GM19035 (cell line): ENCODE results near the gene STOX2.

Source experiments
- ATAC-seq: cut with Tn5 transposase; IDR thresholded peaks from one replicate; pipeline ENCODE4 v1.9.1; 2021; ENCODE audit not compliant: unreplicated experiment

The STOX2 gene

DNA sequence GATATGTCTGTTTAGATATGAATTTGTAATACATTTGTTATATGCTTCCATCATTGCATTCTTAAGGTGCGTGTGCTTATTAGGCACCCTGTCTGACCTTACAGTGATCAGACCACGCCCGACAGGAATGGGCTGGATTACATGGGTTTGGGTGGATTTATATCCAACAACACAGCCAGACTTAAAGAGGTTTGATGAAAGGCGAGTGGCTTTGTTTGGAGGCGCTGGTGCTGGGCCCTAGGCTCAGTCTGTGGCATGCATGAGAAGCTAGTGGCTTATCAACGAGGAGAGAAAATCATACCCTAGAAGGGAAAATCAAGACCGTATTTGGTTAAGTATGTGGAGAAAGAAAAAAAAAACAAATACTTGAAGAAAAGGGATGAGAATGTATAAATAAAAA is 80.7 kb downstream of the STOX2 start:
- ATAC-seq = no peak

DNA sequence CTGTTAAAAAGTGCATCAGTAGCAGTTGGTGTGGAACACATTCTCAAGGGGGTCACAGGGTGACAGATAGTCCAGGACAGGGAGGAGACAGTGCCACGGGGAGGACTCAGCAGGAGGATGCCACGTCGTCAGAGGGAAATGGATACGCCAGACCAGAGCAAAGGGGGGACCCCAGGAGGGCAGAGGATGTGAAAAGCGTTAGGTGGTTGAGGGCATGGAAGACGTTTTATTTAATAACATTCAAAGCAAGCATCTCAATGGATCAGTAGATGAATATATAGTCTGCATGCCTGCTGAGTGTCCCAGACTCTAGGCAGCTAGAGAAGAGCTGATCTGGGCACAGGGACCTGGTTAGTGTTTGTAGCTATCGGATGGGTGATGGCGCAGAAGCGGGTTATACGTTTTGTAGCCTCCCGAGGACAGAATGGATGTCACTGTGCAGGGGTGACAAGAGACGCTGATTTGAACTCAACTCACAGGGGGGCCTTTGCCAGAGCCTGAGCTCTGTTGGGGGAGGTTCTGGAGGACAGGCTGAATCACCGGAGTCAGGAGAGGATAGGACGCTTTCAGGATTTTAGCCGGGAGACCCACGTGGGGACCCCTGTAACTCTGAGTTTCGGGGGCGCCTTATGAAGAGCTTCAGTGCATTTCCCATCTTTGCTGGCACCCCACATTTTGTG is 81.3 kb downstream of the STOX2 start:
- no peak for ATAC-seq

DNA sequence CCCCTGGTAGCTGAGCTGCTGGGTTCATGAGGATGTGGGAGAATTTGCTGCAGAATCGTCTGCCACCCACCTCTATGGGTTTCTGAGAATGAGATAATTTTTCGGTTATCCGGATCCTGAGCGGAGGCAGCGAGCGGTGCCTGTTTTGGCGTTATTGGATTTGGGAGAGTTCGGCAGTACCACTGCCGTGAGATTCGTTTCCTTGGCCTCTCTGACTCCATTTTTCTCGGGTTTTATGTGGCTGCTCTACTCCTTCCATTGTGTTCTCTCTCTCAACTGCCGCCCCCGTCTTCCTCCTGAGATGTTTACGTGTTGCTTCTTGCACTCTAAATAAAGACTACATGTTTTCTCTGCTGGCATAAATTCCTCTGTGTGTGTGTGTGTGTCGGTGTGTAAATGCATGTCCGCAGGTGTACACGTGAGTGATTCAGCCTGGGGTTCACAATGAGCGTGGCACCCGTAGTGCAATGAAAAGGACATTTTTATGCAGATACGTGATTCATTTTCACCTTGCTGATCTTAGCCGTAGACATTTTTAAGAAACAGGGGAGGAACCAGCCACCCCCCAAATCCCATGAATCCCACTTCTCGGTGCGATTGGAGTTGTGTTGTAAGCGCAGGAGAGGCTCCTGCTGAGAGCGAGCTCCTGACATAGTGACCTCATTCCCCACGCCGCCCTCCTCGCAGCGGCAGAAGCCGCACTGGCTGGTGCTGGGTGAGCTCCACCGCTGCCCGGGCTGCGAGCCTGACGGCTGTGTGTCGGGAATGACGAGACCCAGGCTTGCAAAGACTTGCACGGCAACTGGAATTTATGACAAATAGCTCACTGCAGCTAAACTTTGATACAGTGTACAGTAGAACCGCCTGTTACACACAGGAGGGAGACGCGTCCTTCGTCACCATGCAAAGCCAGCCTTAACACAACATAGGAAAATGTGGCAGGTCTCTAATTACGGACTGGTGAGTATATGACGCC is 82.2 kb downstream of the STOX2 start:
- no peak for ATAC-seq

DNA sequence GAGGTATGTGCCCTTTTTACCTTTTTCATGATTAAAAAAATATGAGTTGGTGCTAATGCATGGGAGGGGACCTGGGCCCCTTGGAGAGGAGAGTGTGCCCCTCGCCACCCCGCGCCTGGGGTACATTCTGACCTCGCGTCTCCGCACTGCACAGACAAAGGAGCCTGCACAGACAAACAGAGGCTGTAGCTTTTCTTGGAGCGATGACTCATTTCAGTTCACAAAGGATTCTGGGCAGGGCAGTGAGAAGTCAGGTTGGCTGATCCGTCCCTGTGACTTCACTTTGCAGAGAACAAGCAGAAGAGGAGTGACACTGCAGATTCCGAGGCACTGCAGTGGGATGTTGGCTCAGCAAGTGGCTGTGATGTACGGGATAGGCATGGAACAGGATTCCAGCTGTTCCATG is 82.9 kb downstream of the STOX2 start:
- ATAC-seq = no peak

DNA sequence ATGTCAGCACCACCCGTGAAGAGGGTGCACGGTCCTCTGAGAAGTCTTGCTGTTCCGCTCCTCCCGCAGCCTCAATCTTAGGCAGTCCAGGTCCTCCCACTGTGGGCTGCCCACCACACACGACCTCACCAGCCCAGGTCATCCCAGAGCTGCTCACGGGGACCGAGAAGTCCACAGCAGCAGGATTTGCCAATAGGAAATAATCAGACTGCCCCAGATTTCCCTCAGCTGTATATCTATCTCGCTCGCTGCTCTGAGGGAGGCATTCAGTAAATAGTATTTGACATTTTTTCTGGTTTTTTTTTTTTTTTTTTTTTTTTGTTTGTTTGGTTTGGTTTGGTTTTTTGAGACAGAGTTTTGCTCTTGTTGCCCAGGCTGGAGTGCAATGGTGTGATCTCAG is 83.8 kb downstream of the STOX2 start:
- ATAC-seq = no peak

DNA sequence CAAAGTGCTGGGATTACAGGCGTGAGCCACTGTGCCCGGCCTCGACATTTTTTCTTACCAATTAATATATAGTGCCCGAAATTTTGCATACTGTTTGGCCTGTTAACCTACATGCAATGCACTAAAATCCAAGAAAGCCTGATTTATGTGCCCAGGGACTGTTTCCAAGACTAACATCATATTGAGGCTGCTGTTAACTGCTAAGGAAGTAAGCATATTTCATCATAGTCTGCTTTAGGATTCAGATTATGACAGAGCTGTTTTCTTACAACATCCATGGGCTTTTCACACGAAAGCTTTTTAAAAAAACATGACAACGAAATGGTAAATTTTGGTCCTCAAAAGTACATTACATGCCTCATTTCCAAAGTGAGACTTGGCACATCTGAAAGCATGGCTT is 84.4 kb downstream of the STOX2 start:
- no peak for ATAC-seq

DNA sequence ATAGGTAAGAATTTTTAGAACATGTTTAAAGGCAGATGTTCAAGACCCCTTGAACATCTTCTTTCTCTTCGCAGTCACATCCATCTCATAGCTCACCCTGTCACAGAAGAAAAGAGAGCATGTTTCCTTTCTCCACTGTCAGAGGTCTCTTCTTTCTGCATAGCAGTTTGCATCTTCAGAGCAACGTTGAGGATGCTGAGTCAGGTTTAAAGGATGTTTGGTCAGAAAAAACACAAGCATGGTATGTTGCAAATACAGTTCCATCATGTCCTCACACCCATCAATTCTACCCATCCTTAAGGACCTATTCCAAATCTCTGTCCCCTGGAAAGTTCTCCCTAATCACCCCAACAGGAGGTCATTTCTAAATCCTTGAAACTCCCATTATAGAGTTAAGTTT is 84.8 kb downstream of the STOX2 start:
- ATAC-seq = no peak

DNA sequence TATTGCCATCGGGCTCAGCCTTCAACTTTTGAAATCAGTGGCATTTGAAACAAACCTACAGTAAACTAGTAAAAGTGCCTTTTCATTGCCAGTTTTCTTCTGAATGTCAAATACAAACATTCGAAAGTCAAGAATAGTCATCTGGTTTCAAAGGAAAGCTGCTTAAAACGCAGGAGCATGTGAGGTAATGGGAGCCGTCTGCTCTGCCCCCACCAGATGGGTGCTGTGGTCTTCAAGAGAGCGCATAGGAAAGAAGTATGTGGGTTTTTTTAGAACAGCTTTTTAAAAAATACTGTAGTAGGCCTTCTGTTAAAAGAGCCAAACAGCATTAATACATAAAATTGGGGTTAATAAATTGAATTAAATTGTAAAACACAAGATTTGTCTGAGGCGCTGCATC is 88.6 kb downstream of the STOX2 start:
- no peak for ATAC-seq

DNA sequence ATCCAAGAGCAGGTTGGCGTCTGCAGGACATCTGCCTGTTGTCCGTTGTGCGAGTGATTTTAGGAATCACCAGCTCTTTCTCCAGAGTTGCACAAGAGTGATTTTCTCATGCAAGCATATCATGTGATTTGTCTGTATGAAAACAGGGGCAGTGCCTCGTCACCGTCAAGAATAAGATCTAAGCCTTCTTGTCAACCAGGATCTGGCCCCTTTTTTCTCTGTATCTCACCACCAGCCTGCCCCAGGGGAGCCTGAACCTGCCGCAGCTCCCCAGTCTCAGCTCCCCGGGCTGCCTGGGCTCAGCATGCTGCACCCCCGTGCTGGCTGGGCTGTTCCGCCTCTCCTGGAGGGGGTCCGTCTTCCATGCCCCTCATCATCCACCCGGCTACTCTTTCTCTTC is 90.5 kb downstream of the STOX2 start:
- ATAC-seq = no peak

DNA sequence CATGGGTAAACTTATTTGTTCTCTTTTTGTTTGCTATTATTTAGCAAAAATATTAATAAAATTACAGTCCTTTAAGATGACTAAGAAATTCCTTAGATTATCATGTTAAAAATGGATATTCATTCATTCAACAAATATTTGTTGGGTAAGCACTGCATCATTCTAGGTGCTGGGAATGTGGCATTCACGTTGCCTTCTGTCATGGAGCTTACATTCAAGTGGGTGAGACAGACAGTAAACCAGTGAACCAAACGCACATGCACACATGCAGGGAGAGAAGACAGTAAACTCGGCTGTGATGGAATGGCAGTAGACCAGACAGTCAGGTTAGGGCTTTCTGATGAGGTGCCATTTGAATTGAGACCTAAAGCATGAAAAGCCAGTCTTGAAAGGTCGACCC is 91.8 kb downstream of the STOX2 start:
- no peak for ATAC-seq

DNA sequence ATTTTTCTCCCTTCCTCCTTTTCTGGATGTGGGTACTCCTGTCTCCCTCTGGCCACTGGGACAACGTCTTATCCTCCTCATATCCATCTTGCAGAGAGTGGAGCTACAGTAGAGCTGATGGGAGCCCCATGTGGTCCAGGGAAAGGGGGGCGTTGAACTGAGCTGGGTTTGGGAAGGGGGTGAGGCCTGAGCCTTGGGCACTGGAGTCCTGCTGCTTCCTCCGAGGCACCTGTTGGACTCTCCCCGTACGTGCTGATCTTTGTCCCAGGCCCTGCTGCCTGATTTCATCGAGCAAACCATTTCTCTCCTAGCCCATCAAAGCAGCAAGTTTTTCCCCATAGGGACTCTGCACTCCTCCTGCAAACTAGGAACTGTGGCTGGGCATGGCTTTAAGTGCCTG is 94.3 kb downstream of the STOX2 start:
- ATAC-seq = no peak

DNA sequence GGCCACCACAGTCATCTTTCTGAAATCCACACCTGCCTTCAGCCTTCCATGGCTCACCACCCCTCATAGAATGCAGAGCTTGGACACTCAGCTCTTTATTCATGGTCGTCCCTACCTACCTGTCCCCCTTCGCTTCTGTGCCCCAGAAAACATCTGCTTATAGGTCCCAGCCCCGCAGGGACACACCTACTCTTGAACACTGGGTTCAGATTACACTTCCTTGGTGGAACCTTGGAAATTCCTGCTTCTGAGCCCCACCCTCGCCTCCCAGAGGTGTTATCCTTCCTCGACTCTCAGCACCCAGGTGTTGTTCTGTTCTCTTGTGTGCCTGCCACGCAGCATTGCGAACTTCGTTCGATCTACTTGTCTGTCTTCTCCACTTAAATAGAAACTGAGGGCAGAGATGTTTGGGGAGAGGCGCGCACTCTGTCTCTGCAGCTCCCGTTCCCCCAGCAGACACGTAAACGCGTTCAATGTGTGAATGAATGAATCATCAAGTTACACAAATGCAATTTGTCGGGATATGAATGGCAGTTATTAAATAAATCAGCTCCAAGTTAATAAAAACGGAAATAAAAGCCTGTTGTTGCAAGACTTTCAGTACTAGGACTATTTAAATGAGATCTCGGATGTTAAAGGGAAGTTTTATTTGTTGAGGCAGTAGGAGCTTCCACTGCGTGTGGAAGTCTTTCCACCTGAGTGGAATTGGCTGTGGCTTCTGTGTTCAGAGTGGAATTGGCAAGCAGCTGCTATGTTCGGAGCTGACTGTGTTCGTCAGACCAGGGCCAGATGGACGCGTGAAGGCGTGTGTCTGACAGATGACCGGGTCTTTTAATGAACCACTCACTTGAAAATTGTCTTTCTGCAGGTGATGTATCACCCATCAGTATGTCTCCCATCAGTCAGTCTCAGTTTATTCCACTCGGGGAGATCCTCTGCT is 95.6 kb downstream of the STOX2 start:
- no peak for ATAC-seq

DNA sequence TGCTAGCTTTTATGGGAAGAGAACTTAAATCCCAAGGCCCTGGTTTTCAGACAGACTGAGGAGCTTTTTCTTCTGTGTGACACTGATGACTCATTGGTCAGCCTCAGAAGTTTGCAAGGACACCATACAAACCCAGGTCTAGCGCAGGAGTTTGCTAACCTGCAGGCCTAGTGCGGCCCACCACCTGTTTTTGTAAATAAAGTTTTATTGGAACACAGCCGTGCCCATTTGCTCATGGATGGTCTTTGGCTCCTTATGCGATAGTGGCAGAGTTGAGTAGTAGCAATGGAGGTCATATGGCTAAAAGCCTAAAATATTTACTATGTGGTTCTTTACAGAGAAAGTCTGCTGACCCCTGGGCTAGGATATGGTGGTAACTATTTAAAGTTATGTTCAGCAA is 98.3 kb downstream of the STOX2 start:
- no peak for ATAC-seq

DNA sequence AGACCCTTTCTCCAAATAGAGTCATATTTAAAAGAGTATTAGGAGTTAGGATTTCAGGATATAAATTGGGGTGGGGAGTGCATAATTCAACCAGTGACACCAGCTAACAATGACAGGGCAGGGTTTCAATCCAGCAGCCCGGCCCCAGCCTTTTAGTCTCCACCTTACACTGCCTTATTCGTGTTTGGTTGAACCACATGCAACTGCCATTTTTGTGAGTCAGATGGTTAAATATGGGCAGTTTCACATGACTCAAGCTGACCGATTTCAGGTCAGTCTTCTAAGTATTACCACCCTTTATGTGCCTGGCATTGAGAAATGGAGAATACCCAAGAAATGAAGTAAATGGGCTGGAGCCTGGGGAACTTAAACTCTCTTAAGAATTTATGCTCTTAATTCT is 102.8 kb downstream of the STOX2 start:
- ATAC-seq = no peak

DNA sequence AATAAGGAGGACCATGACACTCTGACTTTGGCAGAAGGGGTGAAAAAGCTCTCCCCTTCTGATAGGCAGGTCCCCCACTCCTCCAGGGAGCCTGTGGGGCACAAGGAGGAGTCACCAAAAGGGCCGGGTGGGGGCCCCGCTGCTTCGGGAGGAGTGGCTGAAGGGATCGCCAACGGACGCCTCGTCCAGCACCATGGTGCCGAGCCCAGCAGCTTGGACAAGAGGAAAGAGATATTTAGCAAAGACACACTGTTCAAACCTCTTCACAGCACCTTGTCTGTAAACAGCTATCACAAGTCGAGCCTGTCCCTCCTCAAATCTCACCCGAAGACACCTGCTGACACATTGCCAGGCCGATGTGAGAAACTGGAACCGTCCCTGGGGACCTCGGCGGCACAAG is 105.6 kb downstream of the STOX2 start:
- ATAC-seq = no peak

DNA sequence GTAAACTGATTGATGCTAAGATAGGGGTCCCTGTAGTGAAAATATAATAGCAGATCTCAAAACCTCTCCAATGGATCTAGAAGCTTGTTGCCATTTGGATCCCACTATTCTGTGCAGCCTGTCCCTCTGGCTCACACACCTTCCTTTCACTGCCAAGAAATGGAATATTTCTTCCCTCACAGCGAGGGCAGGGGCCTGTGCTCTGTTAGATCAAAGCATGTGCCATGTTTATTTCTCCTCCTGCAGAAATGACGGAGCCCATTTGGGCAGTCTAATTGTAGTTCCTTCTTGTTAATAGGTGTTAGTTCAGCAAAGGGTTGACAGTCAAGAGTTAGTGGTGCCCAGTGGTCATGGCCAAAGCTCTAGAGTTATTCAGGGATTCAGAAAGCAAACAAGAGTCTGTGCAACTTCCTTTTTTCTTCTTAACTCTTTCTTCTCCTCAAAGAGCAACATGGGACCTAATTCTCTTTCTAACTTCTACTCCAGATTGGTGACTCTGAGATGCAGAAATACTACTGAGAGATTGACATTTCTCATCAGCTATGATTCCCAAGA is 106.8 kb downstream of the STOX2 start:
- ATAC-seq = no peak

DNA sequence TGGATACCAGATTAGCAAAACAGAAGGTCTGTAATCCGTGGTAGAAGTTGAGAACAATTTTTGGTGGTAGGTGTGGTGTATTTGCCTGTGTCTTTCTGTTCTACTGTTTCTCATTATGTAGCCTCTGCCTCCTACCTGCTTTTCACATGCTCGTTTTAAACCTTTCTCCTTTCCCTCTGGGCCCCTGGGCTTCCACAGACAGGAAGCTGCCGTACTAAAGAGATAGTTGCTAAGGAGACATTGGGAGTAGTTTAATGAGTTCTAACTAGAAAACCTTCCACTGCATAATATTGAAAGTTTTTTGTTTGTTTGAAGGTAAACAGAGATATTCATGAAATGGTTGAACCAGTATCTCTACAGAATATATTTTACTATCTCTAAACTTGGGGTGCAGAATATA is 107.8 kb downstream of the STOX2 start:
- no peak for ATAC-seq

DNA sequence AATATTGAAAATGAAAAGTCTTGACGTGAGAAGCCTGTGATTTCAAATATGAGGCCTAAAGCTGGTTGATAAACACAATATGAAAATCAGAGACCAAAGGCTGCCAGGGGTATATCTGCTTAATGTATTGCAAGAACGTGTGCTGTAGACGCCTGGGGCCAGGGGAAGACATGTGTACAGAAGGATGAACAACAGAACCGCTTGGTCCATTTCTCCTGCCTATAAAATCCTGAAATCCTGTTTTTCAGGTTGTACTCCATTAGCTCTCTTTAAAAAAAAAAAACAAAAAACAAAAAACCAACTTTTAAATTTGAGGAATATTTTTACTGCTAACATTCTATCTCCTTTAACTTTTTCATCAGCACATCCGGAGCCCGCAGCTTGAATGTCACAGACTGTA is 109.2 kb downstream of the STOX2 start:
- ATAC-seq = no peak

DNA sequence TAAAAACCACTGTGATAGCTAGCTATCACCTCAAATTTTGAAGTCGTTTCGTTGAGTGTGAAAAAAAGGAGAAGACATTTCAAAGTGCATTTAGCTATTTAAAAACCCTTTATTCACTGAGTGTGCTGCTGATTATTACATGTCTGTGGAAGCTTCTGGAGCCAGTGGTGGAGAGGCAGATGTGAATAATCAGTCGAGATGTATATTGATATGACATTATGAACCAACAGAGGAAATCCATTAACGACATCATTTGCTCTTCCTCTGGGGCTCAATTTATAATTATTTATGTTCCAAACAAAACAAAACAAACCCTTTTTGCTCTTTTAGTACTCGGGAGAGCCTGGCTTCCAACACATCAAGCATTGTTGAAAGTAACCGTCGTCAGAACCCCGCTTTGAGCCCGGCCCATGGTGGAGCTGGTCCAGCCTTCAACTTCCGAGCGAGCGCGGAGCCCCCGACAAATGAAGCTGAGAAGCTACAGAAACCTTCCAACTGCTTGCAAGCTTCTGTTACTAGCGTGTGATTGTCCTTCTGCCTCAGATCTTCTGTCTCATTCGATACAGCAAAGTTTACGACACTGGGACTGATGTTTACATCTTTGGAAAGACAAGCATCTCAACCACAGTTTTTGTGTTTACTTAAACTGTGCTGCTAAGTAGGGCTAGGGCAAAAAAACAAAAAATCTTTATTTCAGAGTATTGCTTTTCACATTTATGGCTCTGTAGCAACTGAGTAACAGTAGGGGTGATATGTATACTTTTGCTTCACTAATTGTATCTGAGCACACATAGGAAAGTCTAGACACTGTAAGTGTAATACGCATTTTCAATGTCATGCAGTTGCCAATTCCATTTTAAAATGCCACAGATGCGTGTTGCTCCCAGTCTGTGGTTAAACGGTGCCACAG is 111.9 kb downstream of the STOX2 start:
- ATAC-seq = no peak

DNA sequence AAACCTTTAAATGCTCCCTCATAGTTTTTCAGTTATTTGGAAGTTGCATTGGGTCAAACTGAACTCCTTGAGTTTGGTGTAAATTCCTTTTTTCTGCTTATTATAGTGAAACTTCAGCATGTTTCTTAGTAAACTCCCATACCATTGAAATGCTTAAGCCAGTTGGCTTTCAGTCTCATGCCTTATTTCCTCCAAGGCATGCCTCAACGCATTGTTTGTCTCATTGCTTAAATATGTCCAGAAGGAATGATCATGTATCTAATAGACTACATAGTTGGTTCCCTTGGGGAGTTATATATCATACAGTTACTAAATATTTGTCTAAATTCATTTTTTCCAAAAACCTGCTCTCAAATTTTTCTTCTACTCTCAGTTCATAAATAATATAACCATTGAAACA is 114.0 kb downstream of the STOX2 start:
- no peak for ATAC-seq
